ENCODE results near the gene PRKN.

- TF ChIP-seq CTCF (IDR thresholded peaks at IDR 0.05; ENCODE audit: poor library complexity) (no peak), EZH2 (IDR thresholded peaks at IDR 0.05; ENCODE audit: borderline replicate concordance) (no peak), EZH2phosphoT487 (IDR thresholded peaks at IDR 0.05; ENCODE audit: low read depth, severe bottlenecking, unreplicated experiment) (no peak)
Observed at GRCh38 chr6:161976553-161976952, 751.0 kb downstream of the PRKN start.
